H1 (cell line): ENCODE measurements around the gene PPP1R14C. TPM values are rescaled to one million over a fixed set of nuclear protein-coding genes. Genes with fewer than 3 reads are reported as not detected.

Source experiments
- CBX5 ChIP-seq: fragments of 300-800, 300-1000 bp; sonication (generic); IDR thresholded peaks from 2 replicates; pipeline ENCODE4 v1.7.1; 2016; ENCODE audit warnings: antibody characterized with exemption, low read length, low read depth
- E2F6 ChIP-seq: IDR thresholded peaks from 2 replicates; pipeline ENCODE4 v1.6.1; 2012; ENCODE audit warnings: inconsistent platforms
- HDAC2 ChIP-seq, 2 experiments: fragments of 300-600 bp in 1 of 2; sonication (generic) in 1 of 2; IDR thresholded peaks; 2 replicates each; pipeline ENCODE4 v1.6.1; 2011 to 2012; ENCODE audit warnings: low read depth in 2 of 2, low read length in 2 of 2, mild to moderate bottlenecking in 2 of 2, moderate library complexity in 2 of 2, borderline replicate concordance in 1 of 2, inconsistent platforms in 1 of 2
- KDM1A ChIP-seq: fragments of 200-600, 300-600 bp; sonication (generic); IDR thresholded peaks from 2 replicates; pipeline ENCODE4 v1.7.1; 2016; ENCODE audit warnings: mild to moderate bottlenecking, low read length, borderline replicate concordance
- TAF1 ChIP-seq: IDR thresholded peaks from 2 replicates; pipeline ENCODE4 v1.6.1; 2011; ENCODE audit warnings: mild to moderate bottlenecking, low read depth, low read length
- USF2 ChIP-seq: IDR thresholded peaks from 2 replicates; pipeline ENCODE4 v1.6.1; 2011; ENCODE audit warnings: low read length, improper control_type of control experiment
- polyA plus RNA-seq, 7 experiments: library from polyadenylated mRNA; depleted of rRNA in 3 of 7; stranded (reverse) in 5 of 7; unstranded in 2 of 7; fragments of >200 nt in 5 of 7; fragments of 200-250 nt in 2 of 7; gene quantifications; 1 replicate in 5 of 7; 2 replicates in 1 of 7; 4 replicates in 1 of 7; pipeline versions ENCODE4 v1.2.1 to v1.2.3, GENCODE V29; 2011 to 2013; ENCODE audit warnings: missing spikeins in 2 of 7, mixed read lengths in 2 of 7
- total RNA-seq: library from RNA; stranded (reverse); fragmentation: NEBNext Ultra II Directional; extraction: Animal tissue kit (Norgen Biotek cat#: 25700); gene quantifications from 2 replicates; pipeline ENCODE4 v1.2.1, GENCODE V29; 2021

The PPP1R14C gene
- total and polyA plus RNA-seq, 2 of the 8 experiments (the other 6 are each of a cell fraction or from before 2014, with no cell fraction given) = 0.30 to 0.61 TPM

GRCh38 chr6:150258381-150258780 is 115.5 kb downstream of the PPP1R14C start (continued):
- TF ChIP-seq KDM1A = no peak
- TF ChIP-seq USF2 = no peak
- TF ChIP-seq E2F6 = no peak
- no peak for TF ChIP-seq TAF1
- TF ChIP-seq CBX5 = no peak
- TF ChIP-seq HDAC2 (IDR thresholded peaks at IDR 0.05; ENCODE audit: borderline replicate concordance in 1 of 2, low read depth in 2 of 2, low read length in 2 of 2) = no peak
